HG02678 (cell line): Measurements from ENCODE around the gene IL10.

ENCODE experiments used
- ATAC-seq: cut with Tn5 transposase; IDR thresholded peaks from one replicate; pipeline ENCODE4 v1.9.1; 2021; ENCODE audit warnings: mild to moderate bottlenecking, moderate library complexity; ENCODE audit not compliant: unreplicated experiment

IL10 gene

DNA sequence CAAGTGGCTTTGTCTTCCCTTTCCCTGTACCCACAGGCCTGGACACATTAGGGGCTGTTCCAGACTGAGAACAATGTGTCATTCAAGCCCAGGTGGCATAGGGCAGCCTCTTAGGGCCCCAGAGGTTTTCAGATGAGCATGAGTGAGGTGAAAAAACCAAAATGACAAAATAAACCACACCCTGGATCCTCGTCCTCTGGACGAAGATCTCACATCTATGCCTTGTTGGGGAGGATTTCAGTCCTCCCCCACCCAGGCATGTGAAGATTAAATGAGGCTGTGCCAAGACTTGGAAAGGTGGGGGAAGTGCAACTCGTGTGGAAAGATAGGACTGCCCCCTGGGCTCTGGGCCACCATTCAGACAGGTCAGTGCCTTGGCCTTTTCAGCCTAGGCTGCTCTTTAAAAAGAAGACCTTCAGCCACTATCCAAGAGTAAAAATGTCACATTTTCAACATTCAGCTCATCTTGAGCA, 34.5 kb downstream of the IL10 start:
- ATAC-seq, result no peak

DNA sequence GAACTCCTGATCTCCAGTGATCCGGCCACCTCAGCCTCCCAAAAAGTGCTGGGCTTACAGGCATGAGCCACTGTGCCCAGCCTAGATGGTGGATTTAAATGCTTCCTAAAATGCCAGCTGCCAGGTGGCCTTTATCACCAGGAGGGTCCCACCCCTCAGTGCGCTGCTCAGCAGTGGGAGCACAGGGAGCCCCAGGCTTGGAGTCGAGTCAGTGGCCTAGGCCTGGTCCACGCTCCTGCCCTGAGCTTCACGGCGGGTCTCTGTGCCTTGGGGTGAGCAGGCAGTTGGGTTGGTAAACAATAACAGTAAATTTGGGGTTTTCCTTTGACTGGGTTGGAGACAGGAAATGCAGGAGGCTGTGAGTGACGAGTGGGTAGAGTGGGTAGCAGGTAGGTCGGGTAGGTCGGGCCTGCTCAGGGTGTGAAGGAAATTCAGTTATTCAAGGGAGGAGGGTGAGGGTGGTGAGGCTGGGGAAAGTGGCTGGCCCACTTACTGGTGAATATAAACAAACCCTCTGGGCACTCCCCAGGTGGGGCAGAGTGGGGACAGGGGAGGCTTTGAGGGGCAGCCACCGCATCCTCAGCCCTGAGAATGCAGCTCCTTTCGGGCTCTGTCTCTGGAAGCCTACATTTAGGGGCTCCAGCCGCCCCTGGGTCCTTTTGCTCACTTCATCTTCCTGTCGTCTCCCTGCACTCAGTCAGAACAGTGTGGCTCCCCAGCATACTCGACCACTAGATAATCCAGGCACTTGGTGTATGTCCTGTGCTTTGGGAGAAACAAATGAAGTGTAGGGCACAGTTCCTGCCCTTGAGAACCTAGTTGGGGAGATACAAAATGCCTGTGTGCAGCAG, 35.2 kb downstream of the IL10 start:
- no peak for ATAC-seq

DNA sequence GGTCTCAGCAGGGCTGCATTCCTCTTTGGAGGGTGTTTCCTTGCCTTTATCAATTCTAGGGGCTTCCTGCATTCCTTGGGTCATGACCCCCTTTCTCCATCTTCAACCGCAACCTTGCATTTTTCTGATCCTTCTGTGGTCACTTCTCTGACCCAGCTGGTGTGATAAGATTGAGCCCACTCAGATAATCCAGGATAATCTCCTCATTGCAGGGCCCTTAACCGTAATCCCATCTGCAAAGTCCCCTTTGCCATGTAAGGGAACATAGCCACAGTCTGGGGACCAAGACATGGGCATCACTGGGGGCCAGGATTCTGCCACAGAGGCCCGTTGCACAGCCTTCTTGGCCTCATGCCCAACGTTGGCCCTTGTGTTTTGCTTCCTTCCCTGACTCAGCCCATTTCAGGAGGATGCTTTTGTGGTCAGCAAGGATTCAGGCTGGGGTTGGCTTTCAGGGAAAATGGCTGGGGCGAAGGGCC, 36.7 kb downstream of the IL10 start:
- ATAC-seq, result no peak

DNA sequence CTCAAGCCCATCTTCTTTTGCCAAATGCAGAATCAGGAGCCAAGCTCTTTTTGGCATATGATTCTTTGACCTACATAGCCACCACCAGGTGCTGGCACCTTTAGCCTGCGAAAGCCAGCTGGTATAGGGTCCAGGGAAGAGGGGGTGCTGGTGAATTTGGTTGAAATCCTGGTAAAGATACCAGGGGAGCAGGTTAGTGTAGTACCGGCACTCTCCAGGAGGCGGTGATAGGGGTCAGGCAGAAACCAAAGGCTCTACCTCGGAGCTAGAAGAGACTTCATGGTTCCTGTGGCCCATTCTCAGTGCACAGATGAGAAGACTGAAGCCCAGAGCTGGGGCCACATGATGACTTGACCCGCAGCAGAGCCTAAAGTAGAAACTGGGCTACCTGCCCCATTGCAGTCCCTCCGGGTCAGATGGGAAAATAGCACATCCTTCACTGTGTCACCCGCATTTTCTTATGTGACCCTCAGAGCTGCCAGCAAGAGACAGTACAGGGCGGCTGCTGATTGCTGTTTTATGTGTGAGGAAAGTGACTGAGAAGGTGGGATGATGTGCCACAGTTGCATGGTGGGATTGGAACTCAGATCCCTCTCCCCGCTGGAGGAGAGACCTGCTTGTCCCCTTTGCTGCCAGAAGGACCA, 37.7 kb downstream of the IL10 start:
- ATAC-seq, result no peak

DNA sequence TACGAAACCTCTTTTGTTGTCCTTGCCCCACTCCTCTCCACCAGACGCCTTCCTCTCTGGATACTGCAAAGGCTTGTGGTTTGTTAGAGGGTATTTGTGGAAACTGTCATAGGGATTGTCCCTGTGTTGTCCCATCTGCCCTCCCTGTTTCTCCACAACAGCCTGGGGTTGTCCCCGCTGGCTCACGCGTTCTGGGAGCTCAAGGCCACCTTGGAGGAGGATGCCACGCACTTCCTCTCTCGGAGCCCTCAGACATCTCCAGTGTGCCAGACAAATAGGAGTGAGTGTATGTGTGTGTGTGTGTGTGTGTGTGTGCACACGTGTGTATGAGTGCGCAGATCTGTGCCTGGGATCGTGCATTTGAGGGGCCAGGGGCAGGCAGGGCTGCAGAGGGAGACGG, 39.3 kb downstream of the IL10 start:
- ATAC-seq, result no peak

DNA sequence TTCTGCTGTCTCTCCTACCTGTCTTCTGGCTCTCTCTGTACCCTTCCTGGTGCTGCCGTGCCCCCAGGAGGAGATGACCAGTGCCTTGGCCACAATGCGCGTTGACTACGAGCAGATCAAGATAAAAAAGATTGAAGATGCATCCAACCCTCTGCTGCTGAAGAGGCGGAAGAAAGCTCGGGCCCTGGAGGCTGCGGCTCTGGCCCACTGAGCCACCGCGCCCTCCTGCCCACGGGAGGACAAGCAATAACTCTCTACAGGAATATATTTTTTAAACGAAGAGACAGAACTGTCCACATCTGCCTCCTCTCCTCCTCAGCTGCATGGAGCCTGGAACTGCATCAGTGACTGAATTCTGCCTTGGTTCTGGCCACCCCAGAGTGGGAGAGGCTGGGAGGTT, 39.8 kb downstream of the IL10 start:
- no peak for ATAC-seq

DNA sequence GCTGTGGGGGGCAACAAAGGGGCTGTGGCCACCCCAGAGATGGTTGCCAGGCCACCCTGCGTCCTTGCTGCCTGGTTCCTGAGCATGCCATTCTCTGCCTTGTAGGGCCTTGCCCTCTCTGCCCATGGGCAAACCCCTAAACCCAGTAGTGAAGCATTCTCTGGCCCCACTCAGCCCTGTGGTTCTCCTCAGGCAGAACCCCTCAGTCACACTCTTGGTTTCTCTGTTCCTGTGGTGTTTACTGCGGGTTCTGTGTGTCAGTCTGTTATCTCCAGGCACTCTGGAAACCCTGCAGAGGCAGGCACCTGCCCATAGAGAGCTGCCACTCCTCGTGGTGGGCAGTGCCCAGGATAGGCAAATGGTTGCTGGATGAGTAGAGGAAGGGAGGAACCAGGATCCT, 42.8 kb downstream of the IL10 start:
- ATAC-seq, result no peak

DNA sequence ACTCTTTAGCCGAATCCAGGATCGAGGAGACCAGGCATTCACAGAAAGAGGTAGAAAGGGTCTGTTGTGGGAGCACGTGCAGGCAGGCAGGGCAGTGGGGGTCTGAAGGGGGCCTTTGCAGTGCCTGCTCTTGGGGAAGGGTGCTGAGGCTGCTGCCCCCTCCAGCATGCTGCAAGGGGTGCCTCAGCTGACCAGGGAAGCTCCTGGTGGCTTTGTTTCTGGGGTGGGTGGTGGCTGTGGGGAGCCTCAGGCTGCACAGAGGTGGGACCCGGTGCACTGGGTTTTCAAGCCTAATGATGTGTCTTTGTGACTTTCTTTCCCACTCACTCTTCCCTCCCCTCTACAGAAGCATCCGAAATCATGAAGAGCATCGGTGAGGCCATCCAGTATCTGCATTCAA, 43.2 kb downstream of the IL10 start:
- no peak for ATAC-seq

DNA sequence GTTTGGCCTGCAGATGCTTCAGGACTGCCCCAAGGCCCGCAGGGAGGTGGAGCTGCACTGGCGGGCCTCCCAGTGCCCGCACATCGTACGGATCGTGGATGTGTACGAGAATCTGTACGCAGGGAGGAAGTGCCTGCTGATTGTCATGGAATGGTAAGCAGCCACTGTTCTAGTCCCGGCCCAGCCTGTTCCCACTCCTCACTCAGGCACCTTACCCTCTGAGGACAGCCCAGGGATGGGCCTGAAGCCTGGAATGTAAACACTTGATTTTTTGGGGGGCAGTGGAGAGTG, 43.7 kb downstream of the IL10 start:
- no peak for ATAC-seq

DNA sequence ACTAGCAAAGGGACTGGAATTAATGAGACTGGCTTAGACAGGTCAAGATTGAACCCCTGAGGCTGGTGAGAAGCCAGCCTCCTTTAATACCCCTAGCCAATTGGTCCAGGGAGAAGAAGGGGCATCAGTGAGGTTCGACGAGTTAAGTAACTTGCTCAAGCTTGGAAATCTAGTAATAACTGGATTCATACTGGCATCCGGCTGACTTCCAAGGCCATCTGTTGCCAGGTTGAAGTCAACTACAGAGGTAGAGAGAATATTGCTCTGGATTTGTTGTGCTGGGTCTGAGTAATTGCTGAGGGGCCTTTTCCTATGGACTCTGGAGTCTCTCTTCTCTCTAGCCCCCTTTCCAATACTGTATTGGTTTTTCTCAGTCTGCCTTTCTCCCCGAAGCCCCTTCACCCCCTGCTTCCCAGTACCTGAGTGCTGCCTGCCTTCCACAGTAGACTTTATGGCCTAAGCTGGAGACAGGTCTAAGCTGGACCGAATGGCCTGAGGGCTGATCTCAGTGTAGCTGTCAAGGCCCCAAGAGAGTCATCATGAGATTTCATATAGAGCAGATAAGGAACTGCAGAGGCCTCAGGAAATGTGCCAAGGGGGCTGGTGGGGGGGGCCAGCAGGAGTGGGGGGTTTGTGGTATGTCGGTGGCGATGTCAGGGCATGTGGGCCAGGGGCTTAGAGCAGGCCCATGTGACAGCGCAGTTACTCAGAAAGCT, 44.2 kb downstream of the IL10 start:
- no peak for ATAC-seq

DNA sequence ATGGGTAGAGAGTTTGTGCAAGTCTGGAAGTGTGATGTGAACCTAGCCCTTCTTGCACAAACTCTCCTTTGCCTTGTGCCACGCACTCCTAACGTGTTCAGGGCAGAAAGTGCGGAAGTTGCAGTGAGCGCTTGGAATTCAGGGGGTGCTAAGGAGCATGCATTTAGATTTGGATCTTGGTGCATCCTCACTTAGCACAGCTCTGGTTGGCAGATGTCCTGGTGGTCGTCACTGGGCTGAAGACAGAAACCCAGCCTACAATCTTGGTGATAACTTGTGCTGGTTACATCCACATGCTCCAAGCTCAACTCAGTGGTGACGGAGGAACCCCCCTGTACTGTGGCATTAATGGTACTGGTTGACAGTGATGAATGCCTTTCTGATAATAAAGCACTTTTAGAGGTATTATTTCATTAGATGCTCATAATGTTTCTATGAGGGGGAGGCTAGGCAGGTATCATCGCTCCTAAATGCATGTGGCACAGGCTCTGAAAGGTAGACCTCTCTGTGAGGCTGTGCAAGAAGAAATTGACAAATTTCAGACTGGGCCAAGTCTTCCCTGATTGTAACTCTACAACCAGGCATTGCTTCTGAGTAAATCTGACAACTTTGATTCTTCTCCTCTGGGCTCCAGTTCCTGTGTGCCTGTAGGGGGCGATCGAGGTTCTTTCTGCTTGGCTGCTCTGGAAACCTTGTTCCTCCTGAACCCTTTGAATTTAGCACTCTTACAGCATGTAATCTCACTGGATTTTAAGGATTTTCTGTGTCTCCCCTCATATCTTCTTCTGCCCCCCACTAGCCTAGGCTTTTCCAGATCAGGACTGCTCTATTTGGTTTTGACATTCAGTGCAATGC, 47.0 kb downstream of the IL10 start:
- ATAC-seq, result no peak

DNA sequence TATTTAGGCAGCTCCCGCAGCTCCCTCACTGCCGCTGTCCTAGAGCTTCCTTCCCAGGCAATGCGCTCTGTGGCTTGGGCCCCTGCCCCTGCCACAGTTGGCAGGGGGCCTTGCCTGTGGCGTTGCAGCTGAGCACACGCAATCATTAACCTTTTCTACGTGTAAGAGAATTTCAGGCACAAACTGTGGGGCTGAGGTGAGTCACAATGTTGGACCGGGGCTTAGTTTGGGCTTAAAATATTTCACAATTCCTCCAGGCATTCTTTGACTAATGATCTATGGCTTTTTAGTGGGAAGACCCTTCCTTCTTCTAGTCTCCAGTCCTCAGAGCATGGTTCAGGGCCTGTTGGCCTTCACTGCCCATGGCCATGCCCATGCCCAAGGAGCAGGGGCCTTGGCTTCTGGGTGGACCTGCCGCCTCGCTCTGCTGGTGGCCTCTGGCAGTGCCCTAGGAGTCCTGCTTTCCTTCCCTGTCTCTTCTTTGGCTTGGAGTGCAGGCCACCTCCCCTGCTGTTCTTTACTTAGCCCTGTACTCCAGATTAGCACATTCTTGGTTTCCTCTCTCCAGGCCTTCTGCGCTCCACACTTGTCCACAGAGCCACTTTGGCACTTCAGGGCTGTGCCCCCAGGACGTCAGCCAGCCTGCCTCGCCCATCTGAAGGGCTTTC, 48.4 kb downstream of the IL10 start:
- ATAC-seq, result no peak

DNA sequence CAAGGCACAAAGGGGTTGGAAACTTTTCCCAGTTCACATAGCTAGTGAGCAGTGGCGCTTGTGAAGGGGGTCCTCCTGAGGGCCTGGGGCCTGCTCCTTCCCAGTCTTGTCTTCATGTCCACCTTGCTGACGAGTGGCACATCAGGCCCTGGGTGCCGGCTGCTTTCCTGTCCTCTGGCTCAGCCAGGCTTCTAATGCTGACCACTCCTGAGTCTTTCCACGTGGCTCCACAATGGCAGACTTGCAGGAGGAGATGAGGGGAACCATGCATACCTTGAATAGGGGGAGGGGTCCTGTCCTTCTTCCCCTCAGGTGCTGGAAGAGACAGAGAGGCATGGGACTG, 48.9 kb downstream of the IL10 start:
- ATAC-seq, result no peak

DNA sequence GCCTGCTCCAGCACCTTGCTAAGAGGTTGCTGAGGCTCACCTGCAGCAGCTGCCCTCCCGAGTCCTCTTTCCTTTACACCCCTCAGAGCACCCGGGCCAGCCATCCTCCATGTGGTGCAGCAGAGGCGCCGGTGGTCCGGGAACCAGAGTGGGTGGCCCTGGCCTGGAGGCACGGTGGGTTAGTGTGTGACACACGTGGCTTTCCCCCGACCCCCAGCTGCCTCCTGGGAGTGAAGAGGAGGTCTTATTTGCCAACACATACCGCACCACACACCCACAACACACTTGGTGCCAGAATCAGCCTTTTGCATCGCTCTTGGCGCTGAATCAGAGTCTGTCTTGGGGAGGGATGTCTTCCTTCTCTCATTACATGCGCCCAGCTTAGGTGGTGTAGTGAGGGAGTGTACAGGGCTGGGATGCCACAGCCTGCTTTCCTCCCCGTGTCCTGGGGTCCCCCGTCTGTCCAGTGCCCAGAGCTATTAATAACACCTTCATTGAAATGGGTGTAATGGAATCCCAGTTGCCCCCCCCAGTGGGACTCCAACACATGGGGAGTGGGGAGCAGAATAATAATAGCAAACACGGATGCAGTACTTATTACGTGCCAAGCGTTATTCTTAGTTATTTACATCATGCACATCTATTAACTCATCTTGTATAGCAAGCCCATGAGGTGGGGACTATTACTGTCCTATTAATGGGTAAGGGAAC, 49.4 kb downstream of the IL10 start:
- ATAC-seq, result no peak

DNA sequence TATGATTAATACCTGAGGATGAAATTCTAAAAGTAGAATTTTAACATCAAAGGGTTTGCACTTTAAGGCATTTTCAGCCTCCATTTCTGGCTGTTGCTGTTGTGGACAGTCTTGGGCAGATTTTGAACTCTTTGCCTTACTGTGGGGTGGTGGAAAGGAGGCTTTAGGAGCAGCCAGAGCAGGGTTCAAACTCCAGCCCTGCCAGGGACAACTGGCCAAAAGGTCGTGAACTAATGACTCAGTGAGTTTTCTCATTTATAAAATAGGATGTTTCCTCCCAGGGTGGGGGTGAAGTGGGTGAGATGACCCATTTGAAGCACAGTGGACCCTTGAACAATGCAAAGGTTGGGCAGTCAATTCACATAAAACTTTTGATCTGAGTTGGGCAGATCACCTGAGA, 50.8 kb downstream of the IL10 start:
- ATAC-seq, result no peak

DNA sequence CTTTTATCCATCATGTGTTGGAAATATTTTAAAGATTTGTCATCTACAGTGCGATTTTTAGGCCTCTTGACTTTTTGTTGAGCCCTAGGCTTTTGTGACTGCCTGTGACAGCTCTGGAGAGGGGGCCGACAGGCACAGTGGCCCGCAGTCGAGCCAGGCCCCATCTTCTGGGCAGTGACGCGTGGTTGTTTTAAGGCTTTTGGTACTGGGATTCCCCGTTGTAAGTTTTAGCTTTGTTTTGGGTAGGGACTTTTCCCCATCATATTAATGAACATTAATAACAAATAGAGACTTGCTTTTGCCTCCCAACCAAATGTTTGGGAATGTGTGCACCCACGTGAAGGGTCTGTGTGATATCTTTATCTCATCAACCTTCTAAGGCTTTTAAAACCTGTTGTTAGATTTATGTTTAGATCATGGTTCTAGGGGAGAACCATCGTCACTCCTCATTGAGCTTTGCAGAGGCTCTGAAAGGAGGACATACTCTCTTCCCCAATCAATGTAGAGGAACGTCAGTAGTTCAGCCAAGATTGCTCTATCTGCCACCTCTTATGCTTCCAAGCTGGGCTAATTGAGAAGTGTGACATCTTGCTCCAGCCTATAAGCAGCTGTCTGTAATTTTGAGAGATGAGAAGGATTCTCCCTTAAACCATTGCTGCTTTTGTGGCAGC, 53.0 kb downstream of the IL10 start:
- ATAC-seq, result no peak

DNA sequence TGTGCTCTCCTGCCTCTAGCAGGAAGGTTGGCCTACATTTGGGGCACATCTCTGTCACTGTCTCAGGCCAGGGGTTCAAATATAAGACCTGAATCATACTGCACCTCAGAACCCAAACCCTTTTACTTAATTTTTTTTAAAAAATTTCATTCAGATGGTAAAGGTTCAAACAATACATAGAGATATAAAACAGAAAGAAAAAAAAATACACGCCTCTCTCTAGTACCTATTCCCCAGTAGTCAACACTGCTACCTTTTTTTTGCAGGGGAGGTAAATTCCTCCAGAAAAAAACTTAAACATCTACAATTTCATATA, 54.7 kb downstream of the IL10 start:
- ATAC-seq, result no peak
